Epithelial cell of esophagus (primary cell): ENCODE measurements around the gene GRIK1.

Source experiments
- DNase-seq: peaks from one replicate; pipeline ENCODE4 v3.0.0; 2010; ENCODE audit warnings: low read depth
- H3K4me3 ChIP-seq: 2 replicates; pipeline ENCODE4 v1.5.1; 2011; ENCODE audit warnings: mild to moderate bottlenecking, low read length, control low read depth
- CTCF ChIP-seq: IDR thresholded peaks from 2 replicates; pipeline ENCODE4 v1.5.1; 2011; ENCODE audit warnings: low read depth, mild to moderate bottlenecking, low read length, control low read depth, inconsistent platforms; ENCODE audit not compliant: insufficient read depth; ENCODE audit errors: missing control alignments

The GRIK1 gene

GRCh38 chr21:29676395-29676794 is 263.4 kb downstream of the GRIK1 start:
- DNase-seq = no peak
- no peak for TF ChIP-seq CTCF
- H3K4me3 ChIP-seq = no peak overlapping the region

- DNase-seq = no peak
- TF ChIP-seq CTCF = no peak
- H3K4me3 ChIP-seq = no peak overlapping the region
Measured at GRCh38 chr21:29675451-29675850, 264.3 kb downstream of the GRIK1 start.

- no peak for DNase-seq
- no peak for TF ChIP-seq CTCF
- H3K4me3 ChIP-seq = no peak overlapping the region
Measured at GRCh38 chr21:29674343-29674742, 265.5 kb downstream of the GRIK1 start.

GRCh38 chr21:29673096-29673610 is 266.6 kb downstream of the GRIK1 start:
- DNase-seq = no peak
- TF ChIP-seq CTCF = no peak
- no peak overlapping the region for H3K4me3 ChIP-seq

GRCh38 chr21:29671728-29672127 is 268.1 kb downstream of the GRIK1 start:
- no peak for TF ChIP-seq CTCF
- H3K4me3 ChIP-seq = no peak overlapping the region
- no peak for DNase-seq

GRCh38 chr21:29670228-29670627 is 269.6 kb downstream of the GRIK1 start:
- no peak for TF ChIP-seq CTCF
- DNase-seq = no peak
- no peak overlapping the region for H3K4me3 ChIP-seq

- H3K4me3 ChIP-seq = no peak overlapping the region
- DNase-seq = no peak
- TF ChIP-seq CTCF = no peak
Measured at GRCh38 chr21:29669416-29669815, 270.4 kb downstream of the GRIK1 start.
